ENCODE measurements around the gene RAB6A.
"Not testable (repeated sequence)": the region's sequence is repeated elsewhere in the genome, so short reads cannot be mapped to it uniquely, and the experiment has no call there.

RAB6A gene

GRCh38 chr11:73761403-73761945 is 600 bp upstream of the RAB6A start:
- DNase-seq: no peak

GRCh38 chr11:73760135-73760678 is 667 bp downstream of the RAB6A start:
- DNase-seq: no peak

GRCh38 chr11:73759610-73760134 is 1.2 kb downstream of the RAB6A start:
- no peak for DNase-seq

- DNase-seq: no peak
These were observed 2.4 kb downstream of the RAB6A start for GRCh38 chr11:73758451-73758850.

- DNase-seq: peak; percentile 13
These were observed 3.3 kb downstream of the RAB6A start for GRCh38 chr11:73757598-73757997.

GRCh38 chr11:73755670-73756069 is 5.2 kb downstream of the RAB6A start:
- DNase-seq: no peak

- DNase-seq: no peak
These were observed 6.9 kb downstream of the RAB6A start for GRCh38 chr11:73753938-73754337.

GRCh38 chr11:73752903-73753302 is 8.0 kb downstream of the RAB6A start:
- DNase-seq: no peak

- no peak for DNase-seq
These were observed 8.5 kb downstream of the RAB6A start for GRCh38 chr11:73752216-73752867.

- not testable (repeated sequence) for DNase-seq
These were observed 10.0 kb downstream of the RAB6A start for GRCh38 chr11:73750862-73751261.

- no peak for DNase-seq
These were observed 10.6 kb downstream of the RAB6A start for GRCh38 chr11:73750228-73750627.

- no peak for DNase-seq
These were observed 11.8 kb downstream of the RAB6A start for GRCh38 chr11:73749118-73749517.

- DNase-seq: no peak
These were observed 12.6 kb downstream of the RAB6A start for GRCh38 chr11:73748300-73748699.

GRCh38 chr11:73747762-73748161 is 13.1 kb downstream of the RAB6A start:
- no peak for DNase-seq

- DNase-seq: no peak
These were observed 14.2 kb downstream of the RAB6A start for GRCh38 chr11:73746701-73747100.

- no peak for DNase-seq
These were observed 17.8 kb downstream of the RAB6A start for GRCh38 chr11:73743045-73743444.

GRCh38 chr11:73735959-73736358 is 24.9 kb downstream of the RAB6A start:
- DNase-seq: not testable (repeated sequence)

- no peak for DNase-seq
These were observed 25.9 kb downstream of the RAB6A start for GRCh38 chr11:73734993-73735392.

GRCh38 chr11:73734011-73734410 is 26.9 kb downstream of the RAB6A start:
- not testable (repeated sequence) for DNase-seq

GRCh38 chr11:73732936-73733335 is 27.9 kb downstream of the RAB6A start:
- not testable (repeated sequence) for DNase-seq

- no peak for DNase-seq
These were observed 31.2 kb downstream of the RAB6A start for GRCh38 chr11:73729594-73730206.

- no peak for DNase-seq
These were observed 32.9 kb downstream of the RAB6A start for GRCh38 chr11:73728000-73728399.

- no peak for DNase-seq
These were observed 34.0 kb downstream of the RAB6A start for GRCh38 chr11:73726825-73727224.

GRCh38 chr11:73717136-73717535 is 43.7 kb downstream of the RAB6A start:
- DNase-seq: no peak
